KOPT-K1 (cell line): Measurements from ENCODE around the gene TOP3B.

Experiments
- H3K27ac ChIP-seq: fragments of 200-600 bp; sonication (generic); 2 replicates; pipeline ENCODE4 v1.5.1; 2016; ENCODE audit warnings: antibody characterized with exemption, mild to moderate bottlenecking, low read depth, low read length; ENCODE audit not compliant: poor library complexity, severe bottlenecking
- H3K36me3 ChIP-seq: fragments of 200-600 bp; sonication (generic); 2 replicates; pipeline ENCODE4 v1.5.1; 2017; ENCODE audit warnings: antibody characterized with exemption, mild to moderate bottlenecking, low read length, moderate library complexity; ENCODE audit not compliant: insufficient read depth
- H3K9me3 ChIP-seq: fragments of 200-600 bp; sonication (generic); 2 replicates; pipeline ENCODE4 v1.5.1; 2017; ENCODE audit warnings: antibody characterized with exemption, low read length, mild to moderate bottlenecking; ENCODE audit not compliant: insufficient read depth, poor library complexity, severe bottlenecking

The TOP3B gene

DNA sequence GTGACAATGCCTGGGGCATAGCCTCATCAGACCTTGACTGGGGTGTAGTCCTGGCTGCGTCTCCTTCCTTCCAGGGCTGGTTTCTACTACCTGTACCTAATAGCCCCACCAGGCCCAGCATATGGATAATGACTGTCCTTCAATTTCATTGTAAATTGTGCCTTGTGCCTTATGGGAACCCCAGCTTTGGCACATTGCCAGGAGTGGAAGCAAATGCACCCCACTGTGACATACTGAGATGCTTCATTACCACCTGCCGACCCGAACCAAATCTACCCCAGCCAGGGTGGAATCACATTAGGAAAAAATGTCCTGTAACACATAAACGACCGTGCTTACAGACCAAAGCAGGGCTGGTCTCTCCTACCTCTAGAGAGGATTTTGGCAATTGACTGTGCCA lies 7.3 kb downstream of the TOP3B start:
- Histone ChIP-seq H3K36me3 (peaks cover 71% of the 10 kb centered on the region), H3K9me3 (no peaks in the 10 kb centered on the region), H3K27ac (no peak overlapping the region)

DNA sequence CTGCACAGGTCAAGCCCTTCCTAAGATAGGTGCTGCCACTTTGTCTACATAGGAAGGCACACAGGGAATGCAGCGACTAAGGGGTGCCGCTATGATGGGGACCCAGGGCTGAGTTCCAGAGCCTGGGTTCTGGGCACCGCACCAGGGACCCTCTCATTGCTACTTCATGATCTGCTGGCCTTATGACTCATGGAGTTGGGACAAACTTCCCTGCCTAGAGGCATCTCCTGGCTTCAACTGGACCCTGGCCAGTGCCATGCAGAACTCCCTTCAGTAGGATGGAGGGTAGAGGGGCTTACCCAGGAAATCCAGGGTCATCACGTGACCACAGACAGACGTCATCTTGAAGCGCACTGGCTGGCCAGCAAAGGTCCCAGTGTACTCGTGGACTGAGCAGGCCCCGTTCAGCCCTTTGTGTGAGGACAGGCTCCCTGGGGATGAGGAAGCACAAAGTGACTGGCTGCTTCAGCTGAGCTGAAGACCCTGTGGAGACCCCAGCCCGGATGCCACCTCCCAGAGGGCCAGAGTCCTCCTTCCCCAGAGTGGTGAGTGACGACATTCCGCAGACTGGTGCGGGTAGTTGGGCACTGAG lies 8.4 kb downstream of the TOP3B start:
- H3K9me3 ChIP-seq: no peaks in the 10 kb centered on the region
- no peak overlapping the region for H3K27ac ChIP-seq
- peaks cover 80% of the 10 kb centered on the region for H3K36me3 ChIP-seq

DNA sequence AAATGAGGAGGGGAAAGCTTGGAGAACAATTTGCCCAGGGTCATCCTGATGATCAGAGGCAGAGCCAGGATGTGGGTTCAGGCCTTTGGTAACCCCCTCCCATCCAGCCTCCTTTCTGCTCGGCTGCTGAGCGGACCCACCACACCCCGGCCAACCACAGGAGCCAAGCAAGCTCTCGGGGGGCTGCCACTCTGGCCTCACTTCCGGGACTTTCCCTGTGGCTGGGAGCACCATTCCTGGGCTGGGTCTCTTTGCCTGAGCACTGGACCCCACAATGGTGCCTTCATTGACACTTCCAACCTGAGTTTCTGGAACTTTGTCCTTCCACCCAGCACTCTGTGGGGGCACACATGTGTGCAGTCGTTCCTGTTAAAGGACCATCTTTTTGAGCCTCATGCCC lies 9.8 kb downstream of the TOP3B start:
- Histone ChIP-seq H3K9me3 (no peaks in the 10 kb centered on the region), H3K27ac (no peak overlapping the region), H3K36me3 (peaks cover 86% of the 10 kb centered on the region)

DNA sequence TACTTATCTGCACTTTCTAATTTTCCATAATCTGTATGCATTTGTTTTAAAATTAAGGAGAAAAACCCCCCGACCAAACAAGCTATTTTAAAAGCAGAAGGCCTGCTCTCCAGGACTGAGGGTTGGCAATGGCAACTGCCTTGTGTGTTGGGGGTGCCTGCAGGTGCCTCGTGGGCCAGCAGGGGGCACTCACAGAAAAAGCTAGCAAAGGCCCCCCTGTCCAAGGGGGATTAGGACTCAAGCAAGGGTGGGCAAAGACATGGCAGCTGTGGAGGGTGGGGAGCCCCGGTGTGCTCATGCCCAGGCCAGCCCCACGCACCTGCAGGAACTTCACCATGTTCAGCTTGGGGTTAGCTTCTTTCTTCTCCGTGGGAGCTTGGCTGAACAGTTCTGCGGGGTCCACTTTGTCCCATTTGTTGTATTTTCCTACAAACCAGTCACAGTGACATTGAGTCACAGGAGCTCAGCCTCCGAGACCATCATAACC lies 10.3 kb downstream of the TOP3B start:
- Histone ChIP-seq H3K36me3 (peaks cover 90% of the 10 kb centered on the region), H3K9me3 (no peaks in the 10 kb centered on the region), H3K27ac (no peak overlapping the region)

DNA sequence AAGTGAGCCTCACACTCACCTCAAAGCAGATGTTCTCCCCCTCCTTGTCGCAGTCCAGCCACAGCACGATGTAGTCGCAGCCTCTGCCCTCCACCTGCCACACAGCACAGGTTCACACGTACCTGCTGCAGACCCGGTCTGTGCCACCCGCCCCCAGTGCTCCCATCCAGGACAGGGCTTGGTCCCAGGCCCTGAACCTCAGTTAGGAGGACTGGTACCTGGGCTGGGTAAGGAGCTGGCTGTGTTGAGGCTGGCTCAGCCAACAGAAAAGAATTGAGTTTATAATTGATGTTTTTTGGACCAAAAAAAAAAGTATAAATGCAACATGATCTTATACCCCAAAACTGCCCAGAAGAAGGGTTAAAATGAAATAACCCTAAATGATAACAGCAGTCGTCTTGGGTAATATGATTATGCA lies 10.7 kb downstream of the TOP3B start:
- peaks cover 95% of the 10 kb centered on the region for H3K36me3 ChIP-seq
- no peak overlapping the region for H3K27ac ChIP-seq
- H3K9me3 ChIP-seq: no peaks in the 10 kb centered on the region

DNA sequence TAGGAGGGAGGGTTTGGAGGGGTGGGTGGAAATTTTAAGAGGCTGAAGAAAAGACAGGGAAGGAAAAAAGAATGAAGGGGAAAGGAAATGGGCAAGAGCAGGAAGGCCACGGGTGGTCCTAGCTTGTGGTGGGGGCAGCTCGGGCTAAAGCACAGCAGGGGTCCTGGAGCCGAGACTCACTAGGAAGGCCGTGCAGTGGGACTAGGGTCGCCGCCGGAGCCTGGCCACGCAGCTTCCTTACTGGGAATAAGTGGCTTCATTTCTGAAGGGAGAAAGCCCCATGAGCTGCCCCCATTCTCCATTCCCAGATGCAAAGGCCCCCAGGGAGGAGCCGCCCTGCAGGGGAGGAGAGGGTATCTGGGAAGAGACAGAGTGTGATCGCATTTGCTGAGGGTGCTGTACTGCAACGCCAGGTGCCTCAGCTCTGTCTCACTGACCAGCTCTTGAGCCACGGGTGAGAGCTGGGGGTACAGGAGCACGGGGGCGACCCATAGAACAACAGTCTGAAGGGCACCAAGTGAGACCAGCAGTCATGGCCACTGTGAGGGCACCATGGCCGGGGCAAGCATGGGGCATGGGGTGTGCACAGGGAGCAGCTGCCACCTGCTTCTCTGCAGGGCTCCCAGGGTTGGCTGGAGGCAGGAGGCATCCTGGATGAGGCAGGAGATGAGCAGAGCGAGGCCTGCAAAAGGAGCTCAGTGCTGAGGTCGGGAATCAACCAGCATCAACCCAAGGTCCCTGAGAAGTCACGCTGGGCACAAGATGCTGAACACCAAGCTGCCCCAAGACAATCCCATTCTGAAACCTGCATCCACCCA lies 11.6 kb downstream of the TOP3B start:
- peaks cover 100% of the 10 kb centered on the region for H3K36me3 ChIP-seq
- no peak overlapping the region for H3K27ac ChIP-seq
- no peaks in the 10 kb centered on the region for H3K9me3 ChIP-seq

DNA sequence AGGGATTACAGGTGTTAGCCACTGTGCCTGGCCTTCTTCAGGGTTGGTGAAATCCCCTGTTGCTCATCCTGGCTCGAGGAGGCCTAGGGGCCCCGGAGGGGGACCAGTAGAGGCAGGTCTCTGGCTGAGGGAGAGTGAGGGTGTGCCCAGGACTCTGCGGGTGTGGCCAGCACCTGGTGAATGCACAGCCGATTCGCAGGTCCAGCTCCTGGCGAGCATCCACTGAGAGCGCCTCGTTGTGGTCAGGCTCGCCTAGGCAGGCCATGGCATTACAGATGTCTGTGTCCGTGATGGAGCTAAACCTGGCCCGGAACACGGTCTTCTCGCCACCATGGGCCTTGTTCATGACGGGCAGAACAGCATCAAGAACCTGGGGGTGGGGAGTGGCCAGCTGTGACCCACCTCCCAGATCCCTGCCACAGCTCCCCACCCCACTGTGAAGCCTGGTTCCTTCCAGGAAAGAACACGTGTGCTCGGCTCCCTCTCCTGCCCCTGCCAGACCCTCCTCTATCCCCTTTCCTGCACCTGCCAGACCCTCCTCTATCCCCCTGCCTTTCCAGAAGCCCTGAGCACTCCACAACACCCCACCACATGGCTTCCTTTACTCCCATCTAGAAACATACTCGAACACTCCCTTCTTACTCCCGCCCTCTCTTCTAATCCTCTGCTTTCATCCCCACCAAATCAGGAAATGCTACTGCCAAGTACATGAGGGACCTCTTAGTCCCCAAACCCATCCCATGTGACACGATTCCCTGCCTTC lies 12.4 kb downstream of the TOP3B start:
- peaks cover 100% of the 10 kb centered on the region for H3K36me3 ChIP-seq
- H3K27ac ChIP-seq: no peak overlapping the region
- H3K9me3 ChIP-seq: no peaks in the 10 kb centered on the region

DNA sequence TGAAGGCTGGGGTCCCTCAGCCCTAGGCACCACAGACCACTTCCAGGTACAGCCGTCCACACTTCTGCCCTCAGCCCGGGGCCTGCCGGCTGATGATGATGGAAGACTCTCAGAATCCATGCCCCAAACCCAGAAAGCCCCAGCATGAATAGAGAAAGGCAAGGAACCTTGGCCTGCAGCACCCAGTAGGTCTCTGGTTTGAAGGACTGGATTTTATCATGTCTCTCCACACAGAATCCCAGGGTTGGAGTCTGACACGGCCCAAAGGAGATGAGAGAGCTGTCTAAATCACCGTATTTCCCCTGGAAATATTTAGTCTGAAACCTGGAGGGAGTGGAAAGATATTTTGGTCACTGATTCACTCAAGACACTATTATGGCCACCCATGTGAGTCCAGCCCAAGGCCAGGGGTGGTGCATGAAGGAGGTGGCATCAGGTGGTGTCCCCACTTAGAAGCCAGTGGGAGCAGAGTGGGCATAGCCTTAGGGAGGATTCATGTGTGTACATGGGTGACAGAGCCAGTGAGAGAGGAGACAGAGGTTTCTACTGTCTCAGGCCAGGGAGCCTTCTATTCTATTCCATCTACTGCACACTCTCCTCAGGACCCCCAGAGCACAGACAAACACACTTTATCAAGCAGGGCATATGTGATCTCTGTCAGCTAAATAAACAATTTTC lies 14.0 kb downstream of the TOP3B start:
- H3K36me3 ChIP-seq: peaks cover 100% of the 10 kb centered on the region

DNA sequence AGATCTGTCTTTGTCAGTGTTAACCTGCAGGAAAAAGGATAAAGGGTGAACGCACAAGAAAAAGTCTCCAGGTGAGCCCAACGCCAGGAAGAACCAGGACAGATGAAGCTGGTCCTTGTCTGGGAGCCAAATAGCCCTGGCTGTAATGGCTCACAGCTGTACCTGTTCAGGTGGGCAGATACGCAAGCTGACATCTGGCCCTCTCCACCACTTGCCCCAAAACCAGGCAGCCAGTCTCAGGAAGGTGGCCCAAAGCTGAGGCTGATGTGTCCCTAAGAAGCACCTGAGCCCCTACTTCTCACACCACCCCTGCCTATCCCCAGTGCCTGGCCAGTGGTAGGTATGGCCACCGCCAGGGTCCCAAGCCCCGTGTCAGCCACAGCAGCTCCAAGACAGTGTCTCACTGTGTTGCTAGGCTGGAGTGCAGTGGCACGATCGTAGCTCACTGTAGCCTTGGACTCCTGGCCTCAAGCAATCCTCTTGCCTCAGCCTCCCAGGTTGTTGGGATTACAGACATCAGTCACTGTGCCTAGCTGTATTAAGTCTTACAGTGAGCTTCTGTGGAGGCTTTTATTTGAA lies 14.8 kb downstream of the TOP3B start:
- Histone ChIP-seq H3K27ac (no peak overlapping the region), H3K36me3 (peaks cover 100% of the 10 kb centered on the region), H3K9me3 (no peaks in the 10 kb centered on the region)

More for the DNA sequence above, 14.0 kb downstream of the TOP3B start:
- H3K27ac ChIP-seq: no peak overlapping the region
- H3K9me3 ChIP-seq: no peaks in the 10 kb centered on the region

DNA sequence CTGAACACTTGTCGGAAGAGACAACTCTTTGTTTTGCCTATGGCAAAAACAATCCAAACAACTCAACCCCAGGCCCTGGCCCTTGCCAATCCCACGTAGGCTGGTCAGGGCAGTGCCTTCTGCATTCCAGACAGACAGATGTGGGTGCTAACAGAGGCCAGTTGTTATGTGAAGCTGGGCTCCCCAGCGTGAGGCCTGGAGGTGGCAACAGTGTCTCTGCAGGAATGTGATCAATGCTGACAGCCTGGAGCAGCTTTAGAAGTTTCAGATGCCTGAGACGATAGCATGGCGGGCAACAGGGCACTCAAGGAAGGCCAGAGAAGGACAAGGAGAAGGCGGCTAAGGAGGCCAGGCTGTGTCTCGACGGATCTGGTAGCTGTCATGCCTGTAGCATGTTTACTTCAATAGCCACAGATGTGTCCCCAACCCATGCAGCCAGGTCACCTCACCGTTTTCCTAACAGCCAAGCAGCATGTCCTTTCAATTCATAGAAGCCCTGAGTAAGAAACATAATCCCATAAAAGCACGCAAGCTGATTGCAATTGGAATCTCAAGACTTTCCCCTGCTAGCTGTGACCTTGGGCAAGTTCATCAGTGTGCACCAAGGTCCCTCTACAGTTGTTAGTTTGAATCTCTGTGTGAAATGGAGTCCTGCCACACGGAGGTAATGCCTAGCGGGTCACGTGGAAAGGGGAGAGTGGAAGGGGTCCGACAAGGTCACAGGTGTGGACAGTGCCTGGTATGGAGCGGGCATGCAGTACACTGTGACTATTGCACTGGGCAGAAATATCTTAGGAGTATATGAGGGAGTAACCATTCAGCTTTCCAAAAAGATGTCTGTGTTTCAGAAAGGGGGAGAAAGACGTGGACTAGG lies 15.7 kb downstream of the TOP3B start:
- Histone ChIP-seq H3K9me3 (no peaks in the 10 kb centered on the region), H3K36me3 (peaks cover 100% of the 10 kb centered on the region), H3K27ac (no peak overlapping the region)

DNA sequence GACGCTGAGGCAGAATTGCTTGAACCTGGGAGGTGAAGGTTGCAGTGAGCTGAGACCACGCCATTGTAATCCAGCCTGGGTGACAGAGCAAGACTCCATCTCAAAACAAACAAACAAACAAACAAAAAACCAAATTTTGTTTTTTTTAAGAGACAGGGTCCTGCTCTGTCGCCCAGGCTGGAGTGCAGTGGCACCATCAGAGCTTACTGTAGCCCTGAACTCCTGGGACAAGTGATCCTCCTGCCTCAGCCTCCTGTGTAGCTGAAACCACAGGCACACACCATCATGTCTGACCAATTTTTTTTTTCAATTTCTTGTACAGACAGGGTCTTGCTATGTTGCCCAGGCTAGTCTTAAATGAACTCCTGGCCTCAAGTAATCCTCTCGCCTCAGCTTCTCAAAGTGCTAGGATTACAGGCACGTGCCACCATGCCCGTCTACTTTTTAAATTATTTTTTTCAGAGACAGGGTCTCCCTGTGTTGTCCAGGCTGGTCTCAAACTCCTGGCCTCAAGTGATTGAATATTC lies 16.8 kb downstream of the TOP3B start:
- Histone ChIP-seq H3K27ac (no peak overlapping the region), H3K9me3 (no peaks in the 10 kb centered on the region), H3K36me3 (peaks cover 100% of the 10 kb centered on the region)

DNA sequence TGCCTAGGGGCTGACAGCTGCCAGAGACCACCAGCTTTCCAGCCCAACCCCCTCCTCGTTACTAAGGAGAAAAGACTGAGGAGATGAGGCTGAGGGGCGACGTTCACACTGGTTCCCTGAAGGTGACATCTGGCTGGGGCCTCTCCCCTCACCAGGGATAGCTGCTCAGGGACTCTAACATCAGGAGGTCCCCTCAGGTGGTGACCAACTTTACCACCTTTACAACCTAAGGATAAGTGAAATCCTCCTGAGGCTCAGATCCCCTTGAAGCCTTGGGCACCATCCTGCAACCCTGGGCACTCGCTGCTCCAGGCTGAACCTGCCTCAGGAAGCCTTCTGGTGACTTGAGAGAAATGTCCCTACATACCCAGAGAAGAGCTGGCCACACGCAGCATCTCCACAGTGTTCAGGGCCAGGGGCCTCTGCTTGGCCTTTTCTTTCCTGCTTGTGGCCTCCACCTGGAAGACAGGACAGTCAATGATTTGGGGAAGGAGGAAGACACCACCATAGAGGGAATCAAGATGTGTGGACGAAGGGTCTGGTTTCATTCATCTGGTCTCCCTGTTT lies 17.6 kb downstream of the TOP3B start:
- peaks cover 100% of the 10 kb centered on the region for H3K36me3 ChIP-seq
- no peak overlapping the region for H3K27ac ChIP-seq
- H3K9me3 ChIP-seq: no peaks in the 10 kb centered on the region

DNA sequence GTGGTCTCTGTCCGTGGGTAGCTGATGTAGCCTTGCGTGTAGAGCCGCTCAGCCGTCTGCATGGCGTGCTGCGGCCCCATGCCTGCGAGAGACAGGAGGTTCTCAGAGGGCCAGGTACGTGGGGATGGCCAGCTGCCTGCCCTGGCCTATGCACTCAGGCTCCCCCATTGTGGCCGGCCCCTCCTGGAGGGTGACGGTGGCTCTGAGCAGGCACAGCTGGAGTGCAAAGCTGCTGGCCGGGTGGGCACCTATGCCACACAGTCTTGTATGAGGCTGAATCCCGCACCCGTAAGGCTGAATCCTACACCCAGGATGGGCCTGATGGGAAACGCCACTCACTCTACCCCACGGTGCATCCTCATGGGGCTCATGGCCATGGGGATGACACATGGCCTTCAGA lies 18.4 kb downstream of the TOP3B start:
- Histone ChIP-seq H3K27ac (no peak overlapping the region), H3K9me3 (no peaks in the 10 kb centered on the region), H3K36me3 (peaks cover 100% of the 10 kb centered on the region)
